HEK293 (cell line): Measurements from ENCODE around the gene RNF145.

ENCODE experiments used
- CTCF ChIA-PET: fragments of 350-600 bp; formaldehyde crosslinking; extraction: SDS; loops from one replicate; lab custom pipeline; 2021; ENCODE audit warnings: antibody characterized with exemption; lab: Yijun Ruan, JAX
- POLR2A ChIA-PET: fragments of 300-600 bp; formaldehyde crosslinking; extraction: SDS; loops from one replicate; lab custom pipeline; 2020; ENCODE audit warnings: antibody characterized with exemption, inconsistent platforms; lab: Yijun Ruan, JAX
- H3K27ac ChIP-seq: fragments of 200-500 bp; sonication (Bioruptor generic); 2 replicates; pipeline ENCODE4 v1.5.1; 2014; ENCODE audit warnings: low read depth, low read length, control low read depth, inconsistent platforms; ENCODE audit errors: extremely low read depth
- H3K36me3 ChIP-seq, 2 experiments: fragments of 200-500 bp in 1 of 2; sonication (Bioruptor generic) in 1 of 2; 1 replicate in 1 of 2; 2 replicates in 1 of 2; pipeline ENCODE4 v1.5.1; 2014 to 2017; ENCODE audit warnings: inconsistent platforms in 2 of 2, low read length in 2 of 2; ENCODE audit not compliant: control insufficient read depth in 2 of 2, insufficient read depth in 1 of 2
- H3K4me1 ChIP-seq: fragments of 200-500 bp; sonication (Bioruptor generic); 2 replicates; pipeline ENCODE4 v1.5.1; 2014; ENCODE audit warnings: mild to moderate bottlenecking, low read length, inconsistent platforms; ENCODE audit not compliant: control insufficient read depth, insufficient read depth
- H3K4me3 ChIP-seq: 2 replicates; pipeline ENCODE4 v1.5.1; 2011; ENCODE audit warnings: low read depth, mild to moderate bottlenecking, control low read depth, low read length, moderate library complexity
- H3K9me3 ChIP-seq: fragments of 200-500 bp; sonication (Bioruptor generic); 2 replicates; pipeline ENCODE4 v1.5.1; 2014; ENCODE audit warnings: low read depth, low read length, inconsistent platforms; ENCODE audit not compliant: control insufficient read depth, insufficient read depth
- ATF2 ChIP-seq: fragments of 450-650 bp; formaldehyde crosslinking; IDR thresholded peaks from 2 replicates; pipeline ENCODE4 v1.5.1; 2016; ENCODE audit warnings: missing biosample characterization, missing genetic modification characterization, low read depth
- KLF7 ChIP-seq: fragments of 450-650 bp; formaldehyde crosslinking; IDR thresholded peaks from 2 replicates; pipeline ENCODE4 v1.5.1; 2016; ENCODE audit warnings: missing biosample characterization, missing genetic modification characterization, borderline replicate concordance
- OSR2 ChIP-seq: fragments of 450-650 bp; formaldehyde crosslinking; IDR thresholded peaks from 2 replicates; pipeline ENCODE4 v1.5.1; 2016; ENCODE audit warnings: missing biosample characterization, missing genetic modification characterization
- RBAK ChIP-seq: fragments of 450-650 bp; formaldehyde crosslinking; IDR thresholded peaks from 2 replicates; pipeline ENCODE4 v1.5.1; 2016; ENCODE audit warnings: missing biosample characterization, missing genetic modification characterization
- REST ChIP-seq: fragments of 450-650 bp; formaldehyde crosslinking; IDR thresholded peaks from 2 replicates; pipeline ENCODE4 v1.5.1; 2016; ENCODE audit warnings: missing biosample characterization, missing genetic modification characterization
- SP2 ChIP-seq: fragments of 450-650 bp; formaldehyde crosslinking; IDR thresholded peaks from 2 replicates; pipeline ENCODE4 v1.5.1; 2016; ENCODE audit warnings: missing biosample characterization, missing genetic modification characterization
- TSHZ1 ChIP-seq: fragments of 450-650 bp; formaldehyde crosslinking; IDR thresholded peaks from 2 replicates; pipeline ENCODE4 v1.5.1; 2016; ENCODE audit warnings: missing biosample characterization, missing genetic modification characterization, borderline replicate concordance
- ZBTB10 ChIP-seq: fragments of 450-650 bp; formaldehyde crosslinking; IDR thresholded peaks from 2 replicates; pipeline ENCODE4 v1.5.1; 2016; ENCODE audit warnings: missing biosample characterization, missing genetic modification characterization
- ZBTB26 ChIP-seq: fragments of 450-650 bp; formaldehyde crosslinking; optimal IDR thresholded peaks from 2 replicates; pipeline ENCODE3; 2016; ENCODE audit warnings: missing biosample characterization, mild to moderate bottlenecking, missing genetic modification characterization
- ZBTB6 ChIP-seq: fragments of 450-650 bp; formaldehyde crosslinking; IDR thresholded peaks from 2 replicates; pipeline ENCODE4 v1.5.1; 2017; ENCODE audit warnings: missing biosample characterization, missing genetic modification characterization
- ZNF157 ChIP-seq: fragments of 450-650 bp; formaldehyde crosslinking; IDR thresholded peaks from 2 replicates; pipeline ENCODE4 v1.5.1; 2016; ENCODE audit warnings: missing biosample characterization, missing genetic modification characterization
- ZNF223 ChIP-seq: fragments of 450-650 bp; formaldehyde crosslinking; IDR thresholded peaks from 2 replicates; pipeline ENCODE4 v1.5.1; 2016; ENCODE audit warnings: missing biosample characterization, missing genetic modification characterization
- ZNF23 ChIP-seq: fragments of 450-650 bp; formaldehyde crosslinking; IDR thresholded peaks from 2 replicates; pipeline ENCODE4 v1.5.1; 2016; ENCODE audit warnings: missing biosample characterization, missing genetic modification characterization, borderline replicate concordance
- ZNF280D ChIP-seq: fragments of 450-650 bp; formaldehyde crosslinking; IDR thresholded peaks from 2 replicates; pipeline ENCODE4 v1.5.1; 2016; ENCODE audit warnings: missing biosample characterization, missing genetic modification characterization
- ZNF366 ChIP-seq: fragments of 450-650 bp; formaldehyde crosslinking; conservative IDR thresholded peaks from 2 replicates; pipeline ENCODE4 v1.5.1; 2016; ENCODE audit warnings: missing biosample characterization, missing genetic modification characterization
- ZNF549 ChIP-seq: fragments of 450-650 bp; IDR thresholded peaks from 2 replicates; pipeline ENCODE4 v1.5.1; 2018; ENCODE audit warnings: missing biosample characterization, missing genetic modification characterization, mild to moderate bottlenecking, inconsistent platforms, moderate library complexity
- ZNF571 ChIP-seq: fragments of 450-650 bp; formaldehyde crosslinking; IDR thresholded peaks from 2 replicates; pipeline ENCODE4 v1.5.0; 2017; ENCODE audit warnings: missing biosample characterization, missing genetic modification characterization

RNF145 gene

GRCh38 chr5:159139802-159140201 is 69.6 kb downstream of the RNF145 start:
- TF ChIP-seq TSHZ1 (tag by site-specific recombination) = no peak
- TF ChIP-seq OSR2 = no peak
- no peak for TF ChIP-seq ZBTB26 (tag by site-specific recombination)
- TF ChIP-seq KLF7 = no peak
- TF ChIP-seq ZNF366 (tag by site-specific recombination) = no peak
- TF ChIP-seq ATF2 (tag by site-specific recombination) = no peak
- TF ChIP-seq SP2 (tag by site-specific recombination) = no peak
- no peak for TF ChIP-seq ZNF223 (tag by site-specific recombination)
- TF ChIP-seq REST (tag by site-specific recombination) = no peak
- TF ChIP-seq RBAK (tag by site-specific recombination) = no peak
- TF ChIP-seq ZNF23 = no peak
- no peak for TF ChIP-seq ZNF280D (tag by site-specific recombination)
- no peak for TF ChIP-seq ZNF157 (tag by site-specific recombination)
- TF ChIP-seq ZBTB6 (tag by site-specific recombination) = no peak
- TF ChIP-seq ZNF571 (tag by site-specific recombination) = no peak
- TF ChIP-seq ZBTB10 = no peak
- TF ChIP-seq ZNF549 (tag by site-specific recombination) = no peak
- ChIA-PET POLR2A (no interaction called here), CTCF (no interaction called here)
- Histone ChIP-seq H3K9me3 (no peaks in the 10 kb centered on the region), H3K36me3 (no peaks in the 10 kb centered on the region), H3K27ac (no peak overlapping the region), H3K4me1 (no peaks in the 10 kb centered on the region), H3K4me3 (no peak overlapping the region)
